ENCODE measurements around the gene WNT9B. TPM values are rescaled to one million over a fixed set of nuclear protein-coding genes. Genes with fewer than 3 reads are reported as not detected.

WNT9B gene
- total and polyA plus RNA-seq, 2 donors (not counting 1 experiment from before 2014, with no cell fraction given) = not detected

DNA sequence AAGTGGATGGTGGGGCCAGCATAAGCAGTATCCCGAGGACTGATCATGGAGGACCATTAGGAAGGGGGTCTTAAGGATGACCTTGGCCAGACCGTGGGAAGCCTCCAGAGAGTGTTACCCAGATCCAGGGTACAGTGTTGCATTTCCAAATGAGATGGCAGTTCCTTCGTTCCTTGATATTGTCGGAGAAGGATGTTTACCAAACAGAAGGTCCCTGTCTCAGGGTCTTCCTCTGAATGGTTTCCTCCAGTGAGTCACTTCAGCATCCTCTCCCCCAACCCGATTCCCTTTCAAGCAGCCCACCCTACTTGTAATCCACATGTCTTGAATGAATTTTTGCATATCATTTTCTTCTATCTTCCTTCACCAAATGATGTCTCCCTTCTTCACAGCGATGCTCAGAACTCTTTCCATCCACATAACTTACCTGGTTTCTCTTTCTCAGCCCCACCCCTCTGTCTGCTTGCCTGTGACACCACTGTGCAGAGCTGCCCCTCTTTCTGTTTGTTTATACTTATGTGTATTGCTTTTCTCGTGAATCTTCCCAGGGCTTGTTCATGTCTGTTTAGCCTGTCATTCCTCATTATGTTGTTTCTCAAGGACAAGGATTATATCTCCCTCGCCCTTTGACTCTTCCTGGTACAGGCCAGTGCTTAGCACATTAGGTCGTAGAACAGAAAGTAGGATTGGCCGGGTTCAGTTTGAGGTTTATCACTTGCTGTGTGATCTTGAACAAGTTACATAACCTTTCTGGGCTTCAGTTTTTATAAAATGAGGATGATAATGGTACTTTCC, 77.3 kb downstream of the WNT9B start:
- TF ChIP-seq, protein P1, sequence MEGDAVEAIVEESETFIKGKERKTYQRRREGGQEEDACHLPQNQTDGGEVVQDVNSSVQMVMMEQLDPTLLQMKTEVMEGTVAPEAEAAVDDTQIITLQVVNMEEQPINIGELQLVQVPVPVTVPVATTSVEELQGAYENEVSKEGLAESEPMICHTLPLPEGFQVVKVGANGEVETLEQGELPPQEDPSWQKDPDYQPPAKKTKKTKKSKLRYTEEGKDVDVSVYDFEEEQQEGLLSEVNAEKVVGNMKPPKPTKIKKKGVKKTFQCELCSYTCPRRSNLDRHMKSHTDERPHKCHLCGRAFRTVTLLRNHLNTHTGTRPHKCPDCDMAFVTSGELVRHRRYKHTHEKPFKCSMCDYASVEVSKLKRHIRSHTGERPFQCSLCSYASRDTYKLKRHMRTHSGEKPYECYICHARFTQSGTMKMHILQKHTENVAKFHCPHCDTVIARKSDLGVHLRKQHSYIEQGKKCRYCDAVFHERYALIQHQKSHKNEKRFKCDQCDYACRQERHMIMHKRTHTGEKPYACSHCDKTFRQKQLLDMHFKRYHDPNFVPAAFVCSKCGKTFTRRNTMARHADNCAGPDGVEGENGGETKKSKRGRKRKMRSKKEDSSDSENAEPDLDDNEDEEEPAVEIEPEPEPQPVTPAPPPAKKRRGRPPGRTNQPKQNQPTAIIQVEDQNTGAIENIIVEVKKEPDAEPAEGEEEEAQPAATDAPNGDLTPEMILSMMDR (conservative IDR thresholded peaks at IDR 0.05 in 1 of 2, IDR thresholded peaks at IDR 0.05 in 1 of 2; ENCODE audit: low read depth in 1 of 2, low read length in 2 of 2) = no peak
- TF ChIP-seq EZH2 (IDR thresholded peaks at IDR 0.05; ENCODE audit: low read length, missing control alignments) = no peak
- Histone ChIP-seq H2AFZ (ENCODE audit: low read length) (no peak overlapping the region), H3K4me1 (ENCODE audit: control insufficient read depth, extremely low read depth, insufficient read depth, low read length) (peaks cover 2% of the 10 kb centered on the region), H3K9me3 (ENCODE audit: control insufficient read depth, insufficient read depth, low read depth, low read length) (no peaks in the 10 kb centered on the region), H3K27me3 (ENCODE audit: control insufficient read depth, insufficient read depth, low read length) (no peaks in the 10 kb centered on the region), H3K4me2 (ENCODE audit: extremely low read depth, insufficient read depth, low read length) (peak overlapping the region; percentile 8), H3K9ac (ENCODE audit: insufficient read depth, low read length) (no peak overlapping the region), H3K36me3 (ENCODE audit: control insufficient read depth, insufficient read depth, low read length) (peaks cover 8% of the 10 kb centered on the region), H3K4me3 (replicated peaks in 1 of 4; ENCODE audit: control extremely low read depth in 1 of 4, insufficient read depth in 1 of 4, low read depth in 3 of 4, low read length in 4 of 4) (no peak overlapping the region), H3K79me2 (ENCODE audit: control insufficient read depth, insufficient read depth, low read length) (peaks cover 60% of the 10 kb centered on the region), H4K20me1 (ENCODE audit: control insufficient read depth, extremely low read depth, insufficient read depth, low read length) (peaks cover 2% of the 10 kb centered on the region), H3K27ac (ENCODE audit: insufficient read depth, low read length) (no peak overlapping the region)
- DNase-seq (ENCODE audit: low read depth in 2 of 2) = no peak

DNA sequence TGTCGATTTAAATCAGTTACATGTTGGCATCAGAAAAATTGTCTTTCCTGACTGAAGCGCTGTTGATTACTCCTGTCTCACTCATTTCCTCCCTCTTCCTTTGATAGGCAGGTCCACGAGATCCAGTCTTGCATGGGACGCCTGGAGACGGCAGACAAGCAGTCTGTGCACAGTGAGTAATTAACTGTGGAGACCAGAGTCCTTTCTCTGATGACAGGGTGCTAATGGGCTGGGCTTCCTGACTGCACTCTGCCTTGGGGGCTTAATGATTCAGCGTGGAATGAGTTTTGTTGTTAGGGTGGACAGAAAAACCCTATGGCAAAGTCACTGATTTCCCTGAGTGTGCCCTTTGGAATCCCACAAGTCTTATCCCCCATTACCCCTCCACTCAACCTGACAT, 78.0 kb downstream of the WNT9B start:
- Histone ChIP-seq H3K27me3 (ENCODE audit: control insufficient read depth, insufficient read depth, low read length) (no peaks in the 10 kb centered on the region), H3K79me2 (ENCODE audit: control insufficient read depth, insufficient read depth, low read length) (peaks cover 53% of the 10 kb centered on the region), H3K4me3 (replicated peaks in 1 of 4; ENCODE audit: control extremely low read depth in 1 of 4, insufficient read depth in 1 of 4, low read depth in 3 of 4, low read length in 4 of 4) (no peak overlapping the region), H4K20me1 (ENCODE audit: control insufficient read depth, extremely low read depth, insufficient read depth, low read length) (peaks cover 2% of the 10 kb centered on the region), H3K36me3 (ENCODE audit: control insufficient read depth, insufficient read depth, low read length) (peaks cover 8% of the 10 kb centered on the region), H3K9ac (ENCODE audit: insufficient read depth, low read length) (no peak overlapping the region), H3K27ac (ENCODE audit: insufficient read depth, low read length) (no peak overlapping the region), H2AFZ (ENCODE audit: low read length) (no peak overlapping the region), H3K4me1 (ENCODE audit: control insufficient read depth, extremely low read depth, insufficient read depth, low read length) (peaks cover 2% of the 10 kb centered on the region), H3K4me2 (ENCODE audit: extremely low read depth, insufficient read depth, low read length) (no peak overlapping the region), H3K9me3 (ENCODE audit: control insufficient read depth, insufficient read depth, low read depth, low read length) (no peaks in the 10 kb centered on the region)
- TF ChIP-seq EZH2 (IDR thresholded peaks at IDR 0.05; ENCODE audit: low read length, missing control alignments) = no peak
- TF ChIP-seq, protein P1 (conservative IDR thresholded peaks at IDR 0.05 in 1 of 2, IDR thresholded peaks at IDR 0.05 in 1 of 2; ENCODE audit: low read depth in 1 of 2, low read length in 2 of 2) = no peak
- peak in 1 of 2 donors; percentile 64 for DNase-seq (ENCODE audit: low read depth in 2 of 2)

DNA sequence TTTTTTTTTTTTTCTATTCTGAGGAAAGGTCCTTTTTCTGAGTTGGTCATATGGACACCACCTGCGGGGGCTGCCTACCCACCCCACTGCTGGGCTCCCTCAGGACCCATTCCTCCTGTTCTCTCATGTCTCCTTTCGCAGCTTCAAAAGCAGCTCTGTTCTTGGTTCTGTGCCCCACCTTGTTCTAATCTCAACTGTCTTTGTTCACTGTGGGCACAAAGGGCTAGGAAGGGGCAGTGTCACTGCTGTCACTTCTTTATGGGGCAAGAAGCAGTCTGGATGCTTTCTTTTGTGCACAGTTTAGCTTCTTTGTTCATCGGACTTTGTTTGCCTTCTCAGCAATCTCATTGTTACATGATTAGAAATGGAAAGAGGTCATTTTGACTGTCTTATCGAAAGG, 78.7 kb downstream of the WNT9B start:
- peaks cover 2% of the 10 kb centered on the region for H4K20me1 ChIP-seq (ENCODE audit: control insufficient read depth, extremely low read depth, insufficient read depth, low read length)
- TF ChIP-seq, protein P1 (conservative IDR thresholded peaks at IDR 0.05 in 1 of 2, IDR thresholded peaks at IDR 0.05 in 1 of 2; ENCODE audit: low read depth in 1 of 2, low read length in 2 of 2) = no peak
- no peak for TF ChIP-seq EZH2 (IDR thresholded peaks at IDR 0.05; ENCODE audit: low read length, missing control alignments)
- no peak overlapping the region for H3K27ac ChIP-seq (ENCODE audit: insufficient read depth, low read length)
- no peak overlapping the region for H3K4me2 ChIP-seq (ENCODE audit: extremely low read depth, insufficient read depth, low read length)
- peaks cover 46% of the 10 kb centered on the region for H3K79me2 ChIP-seq (ENCODE audit: control insufficient read depth, insufficient read depth, low read length)
- no peaks in the 10 kb centered on the region for H3K27me3 ChIP-seq (ENCODE audit: control insufficient read depth, insufficient read depth, low read length)
- no peaks in the 10 kb centered on the region for H3K9me3 ChIP-seq (ENCODE audit: control insufficient read depth, insufficient read depth, low read depth, low read length)
- no peak overlapping the region for H3K9ac ChIP-seq (ENCODE audit: insufficient read depth, low read length)
- no peak for DNase-seq (ENCODE audit: low read depth in 2 of 2)
- H3K36me3 ChIP-seq (ENCODE audit: control insufficient read depth, insufficient read depth, low read length) = peaks cover 8% of the 10 kb centered on the region
- H3K4me3 ChIP-seq (replicated peaks in 1 of 4; ENCODE audit: control extremely low read depth in 1 of 4, insufficient read depth in 1 of 4, low read depth in 3 of 4, low read length in 4 of 4) = no peak overlapping the region
- no peak overlapping the region for H2AFZ ChIP-seq (ENCODE audit: low read length)
- peaks cover 2% of the 10 kb centered on the region for H3K4me1 ChIP-seq (ENCODE audit: control insufficient read depth, extremely low read depth, insufficient read depth, low read length)
